ENCODE results near the gene RPLP1. TPM values are rescaled to one million over a fixed set of nuclear protein-coding genes. Genes with fewer than 3 reads are reported as not detected.

Gene RPLP1
- total and polyA plus RNA-seq, 9 of the 15 experiments (the other 6 are each of a cell fraction or from before 2014, with no cell fraction given), result 76.3 to 3,053 (median 847) TPM

- intact Hi-C loops (cut with micrococcal nuclease) (no loop called here), in situ Hi-C loops (cut with MboI) (no loop called here)
- Histone ChIP-seq H3K9me1 (ENCODE audit: control insufficient read depth, insufficient read depth, low read length) (no peaks in the 10 kb centered on the region), H3K4me1 (replicated peaks in 1 of 2; ENCODE audit: control insufficient read depth in 2 of 2, insufficient read depth in 2 of 2, low read length in 2 of 2) (no peaks in the 10 kb centered on the region), H2AFZ (ENCODE audit: low read depth, low read length) (no peak overlapping the region), H3K79me2 (ENCODE audit: control insufficient read depth, insufficient read depth, low read length) (no peaks in the 10 kb centered on the region), H3K27ac (ENCODE audit: extremely low read depth, low read depth, low read length) (no peak overlapping the region), H3K9ac (ENCODE audit: insufficient read depth in 1 of 2, low read depth in 2 of 2, low read length in 2 of 2) (no peak overlapping the region), H3K36me3 (ENCODE audit: control insufficient read depth, insufficient read depth, low read length) (no peaks in the 10 kb centered on the region), H4K20me1 (replicated peaks; ENCODE audit: control insufficient read depth, insufficient read depth, low read length) (no peaks in the 10 kb centered on the region), H3K27me3 (ENCODE audit: control insufficient read depth in 2 of 2, insufficient read depth in 2 of 2, low read length in 2 of 2) (peaks cover 0 to 3% of the 10 kb centered on the region in 2 experiments; a peak in 2 of 5 replicates), H3K4me3 (no peak overlapping the region), H3K4me2 (ENCODE audit: insufficient read depth, low read length) (no peak overlapping the region), H3K9me3 (replicated peaks; ENCODE audit: control insufficient read depth, insufficient read depth, low read depth, low read length) (no peaks in the 10 kb centered on the region)
- TF ChIP-seq CEBPG (CRISPR knock-in tag; IDR thresholded peaks at IDR 0.05), result no peak
- TF ChIP-seq CEBPG (tag; conservative IDR thresholded peaks at IDR 0.05 in 1 of 2, IDR thresholded peaks at IDR 0.05 in 1 of 2), result peak in 1 of 2 experiments; percentile 17; a peak in 1 of 4 replicates
- TF ChIP-seq ZNF280A (IDR thresholded peaks at IDR 0.05; ENCODE audit: low read depth, partially characterized antibody), result no peak
- BruUV-seq (replicated peaks), result no TSS peak
- ATAC-seq, result no peak
- ChIA-PET CTCF (ENCODE audit: low intra/inter-chr PET ratio) (no interaction called here), POLR2A (interaction anchor here (0.6 to 1.1 kb wide), 2 partner anchors 8 to 14 kb away, joined by 3 read pairs; no protein-coding TSS in a partner anchor)
- FAIRE-seq, result no peak
- 0% methylated on average over 3 of the region's 3 CpGs for WGBS (ENCODE audit: insufficient coverage, low coverage, missing lambda C conversion rate)
- no peak for DNase-seq (ENCODE audit: extremely low read depth in 1 of 4, low spot score in 3 of 4)
Observed at GRCh38 chr15:69491038-69491505, 38.5 kb downstream of the RPLP1 start.

GRCh38 chr15:69493406-69493805 lies 40.8 kb downstream of the RPLP1 start:
- Histone ChIP-seq H3K36me3 (ENCODE audit: control insufficient read depth, insufficient read depth, low read length) (no peaks in the 10 kb centered on the region), H3K9me3 (replicated peaks; ENCODE audit: control insufficient read depth, insufficient read depth, low read depth, low read length) (no peaks in the 10 kb centered on the region), H3K27ac (ENCODE audit: extremely low read depth, low read depth, low read length) (no peak overlapping the region), H3K9me1 (ENCODE audit: control insufficient read depth, insufficient read depth, low read length) (no peaks in the 10 kb centered on the region), H3K9ac (ENCODE audit: insufficient read depth in 1 of 2, low read depth in 2 of 2, low read length in 2 of 2) (no peak overlapping the region), H4K20me1 (replicated peaks; ENCODE audit: control insufficient read depth, insufficient read depth, low read length) (no peaks in the 10 kb centered on the region), H3K4me2 (ENCODE audit: insufficient read depth, low read length) (no peak overlapping the region), H3K79me2 (ENCODE audit: control insufficient read depth, insufficient read depth, low read length) (no peaks in the 10 kb centered on the region), H2AFZ (ENCODE audit: low read depth, low read length) (no peak overlapping the region), H3K27me3 (ENCODE audit: control insufficient read depth in 2 of 2, insufficient read depth in 2 of 2, low read length in 2 of 2) (peaks cover 0 to 13% of the 10 kb centered on the region in 2 experiments; a peak in 2 of 5 replicates), H3K4me3 (no peak overlapping the region), H3K4me1 (replicated peaks in 1 of 2; ENCODE audit: control insufficient read depth in 2 of 2, insufficient read depth in 2 of 2, low read length in 2 of 2) (no peaks in the 10 kb centered on the region)
- no TSS peak for BruUV-seq (replicated peaks)
- no peak for ATAC-seq
- intact Hi-C loops (cut with micrococcal nuclease), result no loop called here
- POLR2A ChIA-PET, result interaction anchor here (1.6 kb wide), 1 partner anchor 14 kb away, joined by 3 read pairs; no protein-coding TSS in a partner anchor
- in situ Hi-C loops (cut with MboI), result no loop called here
- CTCF ChIA-PET (ENCODE audit: low intra/inter-chr PET ratio), result no interaction called here
- no peak for FAIRE-seq
- TF ChIP-seq ZBTB2 (IDR thresholded peaks at IDR 0.05), result no peak
- no peak for TF ChIP-seq ZFP30 (CRISPR knock-in tag; IDR thresholded peaks at IDR 0.05; ENCODE audit: borderline replicate concordance)
- no peak for TF ChIP-seq YBX1 (IDR thresholded peaks at IDR 0.05)
- no peak for TF ChIP-seq ZNF212 (CRISPR knock-in tag; IDR thresholded peaks at IDR 0.05)
- TF ChIP-seq SP1 (CRISPR knock-in tag; IDR thresholded peaks at IDR 0.05), result no peak
- TF ChIP-seq CBX5 (IDR thresholded peaks at IDR 0.05; ENCODE audit: borderline replicate concordance, low read depth), result no peak
- TF ChIP-seq ZNF830 (CRISPR knock-in tag; IDR thresholded peaks at IDR 0.05), result no peak
- whole genome bisulfite sequencing (ENCODE audit: insufficient coverage, low coverage, missing lambda C conversion rate), result 0% methylated on average over 2 of the region's 2 CpGs
- no peak for DNase-seq (ENCODE audit: extremely low read depth in 1 of 4, low spot score in 3 of 4)

Measured in K562 (cell line).